ENCODE data around the gene AHNAK. TPM values are rescaled to one million over a fixed set of nuclear protein-coding genes. Genes with fewer than 3 reads are reported as not detected.
"Not testable (repeated sequence)": the region's sequence is repeated elsewhere in the genome, so short reads cannot be mapped to it uniquely, and the experiment has no call there.

The AHNAK gene
- total RNA-seq, 1 donor from 2014 or later: 105 TPM

GRCh38 chr11:62499944-62500649 lies 46.5 kb downstream of the AHNAK start:
- Mint-ChIP-seq H3K4me3 (ENCODE audit: low read depth) (no peak overlapping the region), H3K27me3 (ENCODE audit: low read depth) (peaks cover 22% of the 10 kb centered on the region), H3K36me3 (ENCODE audit: low read depth) (no peaks in the 10 kb centered on the region), H3K4me1 (ENCODE audit: low read depth) (peaks cover 6% of the 10 kb centered on the region), H3K27ac (no peak overlapping the region), H3K9me3 (no peaks in the 10 kb centered on the region)
- DNase-seq (ENCODE audit: low spot score): no peak
- intact Hi-C loops (cut with micrococcal nuclease): loop anchor here (5.0 kb wide), 2 partner anchors 42 to 78 kb away; no protein-coding TSS in a partner anchor

GRCh38 chr11:62499311-62499943 lies 47.2 kb downstream of the AHNAK start:
- not testable (repeated sequence) for H3K36me3 Mint-ChIP-seq (ENCODE audit: low read depth); H3K4me3 Mint-ChIP-seq (ENCODE audit: low read depth); H3K27ac Mint-ChIP-seq; DNase-seq (ENCODE audit: low spot score); H3K9me3 Mint-ChIP-seq; H3K4me1 Mint-ChIP-seq (ENCODE audit: low read depth)
- intact Hi-C loops (cut with micrococcal nuclease): loop anchor here (5.0 kb wide), 2 partner anchors 43 to 77 kb away; no protein-coding TSS in a partner anchor
- peaks cover 22% of the 10 kb centered on the region for H3K27me3 Mint-ChIP-seq (ENCODE audit: low read depth)

- peaks cover 19% of the 10 kb centered on the region for H3K27me3 Mint-ChIP-seq (ENCODE audit: low read depth)
- H3K27ac Mint-ChIP-seq: no peak overlapping the region
- H3K4me3 Mint-ChIP-seq (ENCODE audit: low read depth): no peak overlapping the region
- no peak for DNase-seq (ENCODE audit: low spot score)
- H3K36me3 Mint-ChIP-seq (ENCODE audit: low read depth): no peaks in the 10 kb centered on the region
- peaks cover 6% of the 10 kb centered on the region for H3K4me1 Mint-ChIP-seq (ENCODE audit: low read depth)
- H3K9me3 Mint-ChIP-seq: no peaks in the 10 kb centered on the region
- intact Hi-C loops (cut with micrococcal nuclease): loop anchor here (5.0 kb wide), 2 partner anchors 44 to 76 kb away; no protein-coding TSS in a partner anchor
Measured at GRCh38 chr11:62498492-62499286, 47.9 kb downstream of the AHNAK start.

DNA sequence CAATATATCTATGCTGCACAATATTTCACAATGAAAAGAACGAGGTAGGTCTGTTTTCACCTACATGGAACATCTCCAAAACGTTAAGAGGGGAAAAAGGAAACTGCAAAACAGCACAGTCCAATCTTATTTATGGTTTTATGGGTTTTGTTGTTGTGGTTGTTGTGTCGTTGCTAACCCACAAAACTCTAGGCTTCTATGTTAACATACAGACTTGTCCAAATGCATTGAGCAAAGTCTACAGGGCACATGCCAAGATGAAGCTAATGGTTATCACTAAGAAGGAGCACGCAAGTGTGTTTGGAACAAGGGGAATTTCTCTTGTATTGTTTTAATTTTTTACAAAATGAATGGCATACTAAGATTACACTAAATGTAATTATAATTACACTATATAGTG lies 48.6 kb downstream of the AHNAK start:
- Mint-ChIP-seq H3K36me3 (ENCODE audit: low read depth) (no peaks in the 10 kb centered on the region), H3K27me3 (ENCODE audit: low read depth) (peaks cover 19% of the 10 kb centered on the region), H3K9me3 (no peaks in the 10 kb centered on the region), H3K4me3 (ENCODE audit: low read depth) (no peak overlapping the region), H3K27ac (no peak overlapping the region), H3K4me1 (ENCODE audit: low read depth) (peaks cover 6% of the 10 kb centered on the region)
- no peak for DNase-seq (ENCODE audit: low spot score)
- intact Hi-C loops (cut with micrococcal nuclease): loop anchor here (5.0 kb wide), 2 partner anchors 44 to 76 kb away; no protein-coding TSS in a partner anchor

GRCh38 chr11:62497132-62497801 lies 49.3 kb downstream of the AHNAK start:
- Mint-ChIP-seq H3K36me3 (ENCODE audit: low read depth) (no peaks in the 10 kb centered on the region), H3K4me1 (ENCODE audit: low read depth) (peaks cover 3% of the 10 kb centered on the region), H3K9me3 (no peaks in the 10 kb centered on the region), H3K27ac (no peak overlapping the region), H3K4me3 (ENCODE audit: low read depth) (no peak overlapping the region), H3K27me3 (ENCODE audit: low read depth) (peaks cover 16% of the 10 kb centered on the region)
- DNase-seq (ENCODE audit: low spot score): no peak
- intact Hi-C loops (cut with micrococcal nuclease): loop anchor here (5.0 kb wide), 2 partner anchors 45 to 75 kb away; no protein-coding TSS in a partner anchor

DNA sequence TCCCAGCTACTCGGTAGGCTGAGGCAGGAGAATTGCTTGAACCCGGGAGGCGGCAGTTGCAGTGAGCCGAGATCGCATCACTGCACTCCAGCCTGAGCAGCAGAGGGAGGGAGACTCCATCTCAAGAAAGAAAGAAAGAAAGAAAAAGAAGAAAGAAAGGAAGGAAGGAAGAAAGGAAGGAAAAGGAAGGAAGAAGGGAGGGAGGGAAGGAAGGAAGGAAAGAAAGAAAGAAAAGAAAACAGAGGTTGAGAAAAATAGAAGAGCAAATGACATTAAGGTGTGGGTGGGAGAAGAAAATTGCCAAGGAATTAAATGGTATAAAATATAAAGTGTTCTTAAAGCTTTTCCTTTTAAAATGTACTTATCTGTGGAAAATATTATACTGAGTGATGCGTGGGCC lies 49.9 kb downstream of the AHNAK start:
- peaks cover 10% of the 10 kb centered on the region for H3K27me3 Mint-ChIP-seq (ENCODE audit: low read depth)

DNA sequence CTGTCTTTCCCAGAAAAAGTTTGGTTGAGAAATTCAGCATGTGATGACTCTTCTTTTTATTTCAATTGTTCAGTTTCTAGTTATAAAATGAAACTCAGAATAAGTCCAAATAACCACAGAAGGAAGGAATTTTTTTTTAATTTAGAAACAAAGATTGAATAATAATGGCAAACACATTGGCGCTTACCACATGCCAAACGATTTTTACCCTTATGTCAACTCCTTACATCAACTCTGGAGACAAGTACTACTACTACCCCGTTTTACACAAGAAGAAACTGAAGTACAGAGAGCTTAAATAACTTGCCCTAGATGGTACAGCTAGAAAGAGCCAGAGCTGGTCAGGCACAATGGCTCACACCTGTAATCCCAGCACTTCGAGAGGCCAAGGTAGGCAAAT lies 52.4 kb downstream of the AHNAK start:
- no peaks in the 10 kb centered on the region for H3K27me3 Mint-ChIP-seq (ENCODE audit: low read depth)
- intact Hi-C loops (cut with micrococcal nuclease): no loop called here
- no peak for DNase-seq (ENCODE audit: low spot score)
- H3K27ac Mint-ChIP-seq: no peak overlapping the region
- H3K4me3 Mint-ChIP-seq (ENCODE audit: low read depth): no peak overlapping the region
- no peaks in the 10 kb centered on the region for H3K36me3 Mint-ChIP-seq (ENCODE audit: low read depth)
- no peaks in the 10 kb centered on the region for H3K9me3 Mint-ChIP-seq
- no peaks in the 10 kb centered on the region for H3K4me1 Mint-ChIP-seq (ENCODE audit: low read depth)

More for the DNA sequence above, 49.9 kb downstream of the AHNAK start:
- Mint-ChIP-seq H3K9me3 (no peaks in the 10 kb centered on the region), H3K27ac (no peak overlapping the region), H3K4me3 (ENCODE audit: low read depth) (no peak overlapping the region), H3K4me1 (ENCODE audit: low read depth) (no peaks in the 10 kb centered on the region), H3K36me3 (ENCODE audit: low read depth) (no peaks in the 10 kb centered on the region)
- intact Hi-C loops (cut with micrococcal nuclease): loop anchor here (5.0 kb wide), 2 partner anchors 46 to 74 kb away; no protein-coding TSS in a partner anchor
- DNase-seq (ENCODE audit: low spot score): no peak

- Mint-ChIP-seq H3K4me3 (ENCODE audit: low read depth) (no peak overlapping the region), H3K27me3 (ENCODE audit: low read depth) (no peaks in the 10 kb centered on the region), H3K9me3 (no peaks in the 10 kb centered on the region), H3K27ac (no peak overlapping the region), H3K36me3 (ENCODE audit: low read depth) (no peaks in the 10 kb centered on the region), H3K4me1 (ENCODE audit: low read depth) (no peaks in the 10 kb centered on the region)
- intact Hi-C loops (cut with micrococcal nuclease): no loop called here
- DNase-seq (ENCODE audit: low spot score): no peak
Measured at GRCh38 chr11:62493801-62494200, 52.8 kb downstream of the AHNAK start.

DNA sequence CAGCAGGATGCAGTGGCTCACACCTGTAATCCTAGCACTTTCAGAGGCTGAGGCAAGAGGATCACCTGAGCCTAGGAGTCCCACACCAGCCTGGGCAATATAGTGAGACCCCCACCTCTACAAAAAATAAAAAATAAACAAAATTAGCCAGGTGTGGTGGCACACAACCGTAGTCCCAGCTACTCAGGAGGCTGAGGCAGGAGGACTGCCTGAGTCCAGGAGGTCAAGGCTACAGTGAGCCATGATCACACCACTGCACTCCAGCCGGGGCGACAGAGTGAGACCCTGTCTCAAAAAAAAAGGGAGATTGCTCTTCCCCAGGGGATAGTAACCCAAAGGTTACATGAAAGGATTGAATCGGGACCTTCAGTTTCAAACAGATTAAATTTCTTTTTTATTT lies 54.0 kb downstream of the AHNAK start:
- Mint-ChIP-seq H3K27ac (no peak overlapping the region), H3K9me3 (no peaks in the 10 kb centered on the region), H3K4me1 (ENCODE audit: low read depth) (no peaks in the 10 kb centered on the region), H3K36me3 (ENCODE audit: low read depth) (no peaks in the 10 kb centered on the region), H3K27me3 (ENCODE audit: low read depth) (peaks cover under 1% of the 10 kb centered on the region), H3K4me3 (ENCODE audit: low read depth) (no peak overlapping the region)
- DNase-seq (ENCODE audit: low spot score): no peak
- intact Hi-C loops (cut with micrococcal nuclease): no loop called here

DNA sequence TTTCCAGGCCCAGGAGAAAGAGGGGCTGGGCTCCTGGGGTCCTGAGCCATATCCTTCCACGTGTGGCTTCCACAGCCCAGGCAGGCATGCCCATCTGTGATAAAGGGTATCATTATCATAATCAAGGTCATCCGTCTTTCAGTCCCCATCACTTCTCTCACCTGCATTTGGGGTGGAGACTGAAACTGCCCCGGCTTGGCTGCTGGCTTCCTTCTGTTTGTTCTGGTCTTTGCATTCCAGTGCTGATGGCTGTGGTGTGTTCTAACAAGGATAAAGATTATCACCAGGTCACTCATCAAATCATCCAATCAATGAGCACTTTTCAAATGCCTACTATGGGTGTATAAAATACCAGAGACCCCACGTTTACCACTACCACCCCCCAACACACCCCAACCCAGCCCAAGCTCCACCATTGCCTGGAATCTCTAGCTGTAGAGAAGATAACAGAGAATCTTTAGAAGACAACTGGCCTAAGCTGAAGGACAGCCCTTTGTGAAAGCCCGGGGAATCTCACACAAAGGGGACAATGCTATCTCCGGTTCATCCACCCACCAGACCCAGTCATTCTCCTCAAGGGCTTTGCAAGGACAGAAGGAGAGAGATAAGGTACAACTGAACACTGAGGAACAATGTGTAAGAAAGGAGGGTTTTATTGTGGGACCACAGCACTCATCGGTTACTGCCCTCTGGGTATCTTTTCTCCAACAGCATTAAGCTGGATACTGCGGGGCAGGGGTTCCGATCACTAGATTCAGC lies 54.9 kb downstream of the AHNAK start:
- intact Hi-C loops (cut with micrococcal nuclease): no loop called here

DNA sequence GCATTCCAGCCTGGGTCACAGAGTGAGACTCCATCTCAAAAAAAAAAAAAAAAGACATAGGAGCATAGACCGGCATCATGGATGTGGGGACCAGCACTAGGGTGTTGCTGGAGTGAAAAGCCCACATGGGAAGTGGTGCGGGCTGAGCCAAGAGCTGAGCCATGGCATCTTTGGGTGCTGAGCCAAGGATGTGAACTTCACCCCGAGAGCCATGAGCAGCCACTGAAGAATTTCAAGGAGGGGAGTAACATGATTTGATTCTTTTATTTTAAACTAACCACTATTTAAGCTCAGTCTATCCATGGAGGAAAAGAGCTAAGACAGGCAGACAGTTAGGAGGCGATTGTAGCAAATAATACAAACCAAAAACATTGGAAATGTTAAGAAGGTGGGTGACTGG lies 57.4 kb downstream of the AHNAK start:
- intact Hi-C loops (cut with micrococcal nuclease): no loop called here
- no peak overlapping the region for H3K4me3 Mint-ChIP-seq (ENCODE audit: low read depth)
- DNase-seq (ENCODE audit: low spot score): no peak
- no peaks in the 10 kb centered on the region for H3K9me3 Mint-ChIP-seq
- no peaks in the 10 kb centered on the region for H3K36me3 Mint-ChIP-seq (ENCODE audit: low read depth)
- H3K4me1 Mint-ChIP-seq (ENCODE audit: low read depth): peaks cover 1% of the 10 kb centered on the region
- H3K27me3 Mint-ChIP-seq (ENCODE audit: low read depth): peaks cover 3% of the 10 kb centered on the region
- no peak overlapping the region for H3K27ac Mint-ChIP-seq

More for the DNA sequence above, 54.9 kb downstream of the AHNAK start:
- no peak for DNase-seq (ENCODE audit: low spot score)
- Mint-ChIP-seq H3K27ac (no peak overlapping the region), H3K4me3 (ENCODE audit: low read depth) (no peak overlapping the region), H3K9me3 (no peaks in the 10 kb centered on the region), H3K36me3 (ENCODE audit: low read depth) (no peaks in the 10 kb centered on the region), H3K27me3 (ENCODE audit: low read depth) (peaks cover 3% of the 10 kb centered on the region), H3K4me1 (ENCODE audit: low read depth) (peaks cover 1% of the 10 kb centered on the region)
